HL-60 (cell line): ENCODE measurements around the gene SPAAR.

Experiments used
- DNase-seq, 2 experiments: peaks; one replicate each; pipeline ENCODE4 v3.0.0-alpha.2; 2010 to 2020; ENCODE audit warnings: low read depth in 1 of 2, low spot score in 1 of 2
- H3K27ac ChIP-seq: fragments of 250-450 bp; sonication (Bioruptor Pico); replicated peaks from 2 replicates; pipeline ENCODE4 v1.5.1; 2020; ENCODE audit warnings: mild to moderate bottlenecking, moderate library complexity
- H3K27me3 ChIP-seq: fragments of 250-450 bp; sonication (Bioruptor Pico); 2 replicates; pipeline ENCODE4 v1.5.1; 2021; ENCODE audit warnings: mild to moderate bottlenecking, moderate library complexity; ENCODE audit not compliant: insufficient read depth, poor library complexity, severe bottlenecking
- H3K4me3 ChIP-seq: replicated peaks from 2 replicates; pipeline ENCODE4 v1.5.1; 2011; ENCODE audit warnings: mild to moderate bottlenecking, control low read depth, low read length; ENCODE audit not compliant: insufficient read depth
- GABPA ChIP-seq: IDR thresholded peaks from 2 replicates; pipeline ENCODE4 v1.6.1; 2012; ENCODE audit warnings: low read depth
- POLR2AphosphoS5 ChIP-seq: IDR thresholded peaks from 2 replicates; pipeline ENCODE4 v1.6.1; 2012; ENCODE audit warnings: low read depth
- SPI1 ChIP-seq: IDR thresholded peaks from 2 replicates; pipeline ENCODE4 v1.6.1; 2012; ENCODE audit warnings: low read depth, mild to moderate bottlenecking, borderline replicate concordance
- long read RNA-seq: library from polyadenylated mRNA; unstranded; transcript quantifications from one replicate; pipeline ENCODE4 v2.0.0, GENCODE V29; 2020
- TF ChIP-seq, protein P1 (sequence below): IDR thresholded peaks from one replicate; pipeline ENCODE4 v1.5.1; 2011; ENCODE audit warnings: low read length, control low read depth, inconsistent platforms; ENCODE audit not compliant: insufficient read depth
- TF ChIP-seq, protein P2 (sequence below): IDR thresholded peaks from 2 replicates; pipeline ENCODE4 v1.6.1; 2012; ENCODE audit warnings: low read depth; ENCODE audit not compliant: insufficient replicate concordance

Gene SPAAR, protein sequence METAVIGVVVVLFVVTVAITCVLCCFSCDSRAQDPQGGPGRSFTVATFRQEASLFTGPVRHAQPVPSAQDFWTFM
- long read RNA-seq = 0 reads

DNA sequence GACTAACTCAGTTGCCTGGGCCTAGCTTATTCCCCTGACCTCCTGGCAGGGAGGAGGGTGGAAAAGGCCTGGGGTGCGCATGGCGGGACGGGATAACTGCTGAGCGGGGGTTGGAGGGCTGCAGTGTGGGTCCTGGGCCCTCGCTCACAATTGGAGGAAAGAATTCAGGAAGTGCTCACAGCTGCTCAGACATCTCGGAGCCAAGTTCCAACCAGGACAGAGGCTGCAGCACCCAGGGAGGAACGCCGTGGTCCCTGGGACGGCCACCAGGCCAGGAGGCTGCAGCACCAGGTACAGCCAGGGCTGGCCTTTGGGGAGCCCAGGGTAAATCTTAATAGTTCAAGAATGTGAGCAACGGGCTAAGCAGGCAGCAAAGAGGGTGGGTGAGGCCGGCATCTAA is at the start of gene SPAAR:
Gene SPAAR, plus strand, starts transcription at position 217 of the 400 bp plus-strand sequence. CDS start 974 bp downstream, outside the sequence.
- DNase-seq = no peak
- Histone ChIP-seq H3K27ac (no peak within 1 kb of the TSS), H3K4me3 (no peak within 1 kb of the TSS), H3K27me3 (peaks cover 2% of the 10 kb centered on the region)
- TF ChIP-seq, protein P1, sequence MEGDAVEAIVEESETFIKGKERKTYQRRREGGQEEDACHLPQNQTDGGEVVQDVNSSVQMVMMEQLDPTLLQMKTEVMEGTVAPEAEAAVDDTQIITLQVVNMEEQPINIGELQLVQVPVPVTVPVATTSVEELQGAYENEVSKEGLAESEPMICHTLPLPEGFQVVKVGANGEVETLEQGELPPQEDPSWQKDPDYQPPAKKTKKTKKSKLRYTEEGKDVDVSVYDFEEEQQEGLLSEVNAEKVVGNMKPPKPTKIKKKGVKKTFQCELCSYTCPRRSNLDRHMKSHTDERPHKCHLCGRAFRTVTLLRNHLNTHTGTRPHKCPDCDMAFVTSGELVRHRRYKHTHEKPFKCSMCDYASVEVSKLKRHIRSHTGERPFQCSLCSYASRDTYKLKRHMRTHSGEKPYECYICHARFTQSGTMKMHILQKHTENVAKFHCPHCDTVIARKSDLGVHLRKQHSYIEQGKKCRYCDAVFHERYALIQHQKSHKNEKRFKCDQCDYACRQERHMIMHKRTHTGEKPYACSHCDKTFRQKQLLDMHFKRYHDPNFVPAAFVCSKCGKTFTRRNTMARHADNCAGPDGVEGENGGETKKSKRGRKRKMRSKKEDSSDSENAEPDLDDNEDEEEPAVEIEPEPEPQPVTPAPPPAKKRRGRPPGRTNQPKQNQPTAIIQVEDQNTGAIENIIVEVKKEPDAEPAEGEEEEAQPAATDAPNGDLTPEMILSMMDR = no peak
- TF ChIP-seq SPI1 (no peak), GABPA (no peak), POLR2AphosphoS5 (no peak)
- TF ChIP-seq, protein P2, sequence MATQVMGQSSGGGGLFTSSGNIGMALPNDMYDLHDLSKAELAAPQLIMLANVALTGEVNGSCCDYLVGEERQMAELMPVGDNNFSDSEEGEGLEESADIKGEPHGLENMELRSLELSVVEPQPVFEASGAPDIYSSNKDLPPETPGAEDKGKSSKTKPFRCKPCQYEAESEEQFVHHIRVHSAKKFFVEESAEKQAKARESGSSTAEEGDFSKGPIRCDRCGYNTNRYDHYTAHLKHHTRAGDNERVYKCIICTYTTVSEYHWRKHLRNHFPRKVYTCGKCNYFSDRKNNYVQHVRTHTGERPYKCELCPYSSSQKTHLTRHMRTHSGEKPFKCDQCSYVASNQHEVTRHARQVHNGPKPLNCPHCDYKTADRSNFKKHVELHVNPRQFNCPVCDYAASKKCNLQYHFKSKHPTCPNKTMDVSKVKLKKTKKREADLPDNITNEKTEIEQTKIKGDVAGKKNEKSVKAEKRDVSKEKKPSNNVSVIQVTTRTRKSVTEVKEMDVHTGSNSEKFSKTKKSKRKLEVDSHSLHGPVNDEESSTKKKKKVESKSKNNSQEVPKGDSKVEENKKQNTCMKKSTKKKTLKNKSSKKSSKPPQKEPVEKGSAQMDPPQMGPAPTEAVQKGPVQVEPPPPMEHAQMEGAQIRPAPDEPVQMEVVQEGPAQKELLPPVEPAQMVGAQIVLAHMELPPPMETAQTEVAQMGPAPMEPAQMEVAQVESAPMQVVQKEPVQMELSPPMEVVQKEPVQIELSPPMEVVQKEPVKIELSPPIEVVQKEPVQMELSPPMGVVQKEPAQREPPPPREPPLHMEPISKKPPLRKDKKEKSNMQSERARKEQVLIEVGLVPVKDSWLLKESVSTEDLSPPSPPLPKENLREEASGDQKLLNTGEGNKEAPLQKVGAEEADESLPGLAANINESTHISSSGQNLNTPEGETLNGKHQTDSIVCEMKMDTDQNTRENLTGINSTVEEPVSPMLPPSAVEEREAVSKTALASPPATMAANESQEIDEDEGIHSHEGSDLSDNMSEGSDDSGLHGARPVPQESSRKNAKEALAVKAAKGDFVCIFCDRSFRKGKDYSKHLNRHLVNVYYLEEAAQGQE = no peak

DNA sequence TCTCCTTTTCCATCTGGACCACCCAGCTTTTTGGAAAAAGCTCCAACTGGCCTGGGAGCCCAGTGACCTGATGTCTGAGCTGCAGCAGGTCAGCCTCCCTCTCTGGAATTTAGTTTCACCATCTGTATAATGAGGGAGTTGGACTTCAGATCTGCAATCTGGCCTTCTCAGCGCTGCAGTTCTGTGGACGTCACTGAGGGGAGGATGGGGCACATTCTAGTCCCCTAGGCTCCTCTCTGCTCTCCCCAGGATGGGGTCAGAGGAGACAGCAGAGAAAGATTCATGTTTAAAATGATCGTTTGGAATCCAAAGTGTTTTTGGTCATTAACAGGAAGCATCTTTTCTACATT is 49.3 kb upstream of the SPAAR start:
- TF ChIP-seq, protein P2 = no peak
- no peak for TF ChIP-seq GABPA
- TF ChIP-seq, protein P1 = no peak
- Histone ChIP-seq H3K27ac (no peak overlapping the region), H3K4me3 (no peak overlapping the region), H3K27me3 (peaks cover 15% of the 10 kb centered on the region)
- no peak for DNase-seq

DNA sequence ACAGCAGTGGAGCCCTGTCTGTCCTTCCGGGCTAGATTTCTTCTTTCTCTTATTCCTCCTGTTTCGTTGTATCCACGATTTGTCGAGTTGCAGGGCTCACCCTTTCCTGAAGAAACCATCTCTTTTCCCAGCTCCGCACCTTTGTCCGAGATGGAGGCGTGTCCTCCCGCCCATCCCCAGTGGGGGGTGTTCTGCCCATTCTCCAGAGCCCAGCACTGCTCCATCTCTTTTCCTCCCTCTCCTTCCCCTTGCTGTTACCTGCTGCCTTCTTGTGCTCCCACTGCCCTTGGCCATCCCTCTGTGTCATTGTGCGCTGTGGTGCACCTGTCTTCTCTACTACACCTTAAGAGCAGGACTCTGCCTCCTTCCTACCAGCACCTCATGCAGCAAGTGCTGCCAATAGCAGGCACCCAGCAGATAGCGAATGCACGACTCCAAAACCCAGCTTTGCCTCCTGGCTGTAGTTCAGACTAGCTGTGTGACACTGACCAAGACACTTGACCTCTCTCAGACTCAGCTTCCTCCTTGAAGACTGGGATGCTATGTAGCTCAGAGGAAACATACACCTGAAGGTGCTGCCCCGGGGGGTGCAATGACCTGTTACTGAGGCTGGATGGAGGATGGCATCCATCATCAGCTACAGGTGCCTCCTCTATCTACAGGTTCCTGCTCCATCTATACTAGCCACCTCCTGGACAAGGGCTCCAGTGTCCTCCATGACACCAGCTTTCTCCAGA is 48.0 kb upstream of the SPAAR start:
- Histone ChIP-seq H3K27me3 (peaks cover 15% of the 10 kb centered on the region), H3K4me3 (no peak overlapping the region), H3K27ac (no peak overlapping the region)
- no peak for DNase-seq
- TF ChIP-seq SPI1 = no peak
- TF ChIP-seq GABPA = no peak
- no peak for TF ChIP-seq POLR2AphosphoS5
- TF ChIP-seq, protein P2 = no peak
- TF ChIP-seq, protein P1 = no peak
